C4-2B (cell line): ENCODE results near the gene OSBPL6.

Experiments used
- CTCF ChIP-seq: fragments of 450-650 bp; conservative IDR thresholded peaks from 2 replicates; pipeline ENCODE4 v1.5.1; 2017; ENCODE audit warnings: mild to moderate bottlenecking
- ZFX ChIP-seq: fragments of 450-650 bp; IDR thresholded peaks from 2 replicates; pipeline ENCODE4 v1.6.1; 2017

GRCh38 chr2:178219247-178219646, 24.9 kb downstream of the OSBPL6 start:
- TF ChIP-seq CTCF (no peak), ZFX (no peak)
